GM12878 (cell line): Measurements from ENCODE around the gene MAPKAPK3. TPM values are rescaled to one million over a fixed set of nuclear protein-coding genes. Genes with fewer than 3 reads are reported as not detected.
A peak's percentile ranks its signal among the peaks of the same experiment; 100 is the strongest.

Experiments used
- ATF7 ChIP-seq: fragments of 450-650 bp; IDR thresholded peaks from 2 replicates; pipeline ENCODE4 v1.6.1; 2016; ENCODE audit warnings: low read depth, mild to moderate bottlenecking
- BCL11A ChIP-seq: IDR thresholded peaks from 2 replicates; pipeline ENCODE4 v1.6.1; 2011; ENCODE audit warnings: low read depth, low read length
- BMI1 ChIP-seq: fragments of 450-650 bp; IDR thresholded peaks from 2 replicates; pipeline ENCODE4 v1.6.1; 2016; ENCODE audit warnings: mild to moderate bottlenecking, moderate library complexity, borderline replicate concordance
- BRCA1 ChIP-seq: IDR thresholded peaks from 2 replicates; pipeline ENCODE4 v1.6.1; 2011; ENCODE audit warnings: low read depth, low read length, improper control_type of control experiment
- EGR1 ChIP-seq, 2 experiments: IDR thresholded peaks; 1 replicate in 1 of 2; 2 replicates in 1 of 2; pipeline ENCODE4 v1.6.1; 2011 to 2012; ENCODE audit warnings: low read depth in 2 of 2, low read length in 2 of 2, borderline replicate concordance in 1 of 2, mild to moderate bottlenecking in 1 of 2, moderate library complexity in 1 of 2
- EP300 ChIP-seq, 2 experiments: fragments of 150-350 bp in 1 of 2; IDR thresholded peaks; 2 replicates each; pipeline ENCODE4 v1.6.1; 2011 to 2012; ENCODE audit warnings: low read depth in 2 of 2, low read length in 2 of 2, borderline replicate concordance in 1 of 2, improper control_type of control experiment in 1 of 2, inconsistent platforms in 1 of 2; ENCODE audit not compliant: control insufficient read depth in 1 of 2
- HCFC1 ChIP-seq: fragments of 150-350 bp; IDR thresholded peaks from 2 replicates; pipeline ENCODE4 v1.6.1; 2014; ENCODE audit warnings: low read length
- JUND ChIP-seq: IDR thresholded peaks from 2 replicates; pipeline ENCODE4 v1.6.1; 2012; ENCODE audit warnings: low read depth, mild to moderate bottlenecking, low read length, improper control_type of control experiment, moderate library complexity
- LARP7 ChIP-seq: fragments of 450-650 bp; IDR thresholded peaks from 2 replicates; pipeline ENCODE4 v1.6.1; 2017; ENCODE audit warnings: mild to moderate bottlenecking
- NBN ChIP-seq: fragments of 450-650 bp; IDR thresholded peaks from 2 replicates; pipeline ENCODE4 v1.6.1; 2016
- NR2C1 ChIP-seq: fragments of 450-650 bp; IDR thresholded peaks from 2 replicates; pipeline ENCODE4 v1.6.1; 2017; ENCODE audit warnings: antibody characterized with exemption, mild to moderate bottlenecking, moderate library complexity
- RBBP5 ChIP-seq: fragments of 200-600 bp; sonication (generic); conservative IDR thresholded peaks from 2 replicates; pipeline ENCODE4 v1.6.1; 2016
- SP1 ChIP-seq: IDR thresholded peaks from one replicate; pipeline ENCODE4 v1.6.1; 2011; ENCODE audit warnings: low read depth, low read length
- SUZ12 ChIP-seq: fragments of 200-600 bp; sonication (generic); IDR thresholded peaks from one replicate; pipeline ENCODE4 v1.6.1; 2018; ENCODE audit warnings: antibody characterized with exemption, mild to moderate bottlenecking; ENCODE audit not compliant: unreplicated experiment
- TAF1 ChIP-seq: IDR thresholded peaks from 2 replicates; pipeline ENCODE4 v1.6.1; 2011; ENCODE audit warnings: mild to moderate bottlenecking, low read depth, low read length, borderline replicate concordance
- ZBED1 ChIP-seq: IDR thresholded peaks from 2 replicates; pipeline ENCODE4 v1.6.1; 2016; ENCODE audit warnings: borderline replicate concordance
- ZNF207 ChIP-seq: fragments of 450-650 bp; IDR thresholded peaks from 2 replicates; pipeline ENCODE4 v1.6.1; 2014; ENCODE audit warnings: antibody characterized with exemption, mild to moderate bottlenecking, borderline replicate concordance
- polyA plus RNA-seq, 11 experiments: library from polyadenylated mRNA; depleted of rRNA in 4 of 11; unstranded in 6 of 11; stranded (reverse) in 5 of 11; fragments of >200 nt; fragmentation: Nextera tagmentation in 4 of 11; fragmentation: Illumina TruSeq in 1 of 11; extraction: Ambion mirVana in 4 of 11; extraction: Trizol in 1 of 11; gene quantifications; 1 replicate in 1 of 11; 2 replicates in 10 of 11; pipeline versions ENCODE4 v1.2.1 to v1.2.3, GENCODE V29; 2011 to 2016; ENCODE audit warnings: inconsistent platforms in 2 of 11, missing spikeins in 2 of 11, low read depth in 1 of 11
- total RNA-seq, 4 experiments: library from RNA; depleted of rRNA in 3 of 4; stranded (reverse); fragments of >200 nt in 3 of 4; fragmentation: Illumina TruSeq in 1 of 4; extraction: Trizol in 1 of 4; gene quantifications; 2 replicates each; pipeline versions ENCODE4 v1.2.1 to v1.2.3, GENCODE V29; 2013 to 2021
- TF ChIP-seq, protein P1 (sequence below): fragments of 450-650 bp; IDR thresholded peaks from 2 replicates; pipeline ENCODE4 v1.6.1; 2014; ENCODE audit warnings: mild to moderate bottlenecking
- TF ChIP-seq, protein P2 (sequence below): fragments of 450-650 bp; conservative IDR thresholded peaks from 2 replicates; pipeline ENCODE4 v1.6.1; 2017; ENCODE audit warnings: mild to moderate bottlenecking, moderate library complexity
- TF ChIP-seq, protein P3 (sequence below): fragments of 150-350 bp; IDR thresholded peaks from 2 replicates; pipeline ENCODE4 v1.6.1; 2016; ENCODE audit warnings: low read depth, low read length
- TF ChIP-seq, protein P4 (sequence below): fragments of 450-650 bp; IDR thresholded peaks from 2 replicates; pipeline ENCODE4 v1.6.1; 2016; ENCODE audit warnings: mild to moderate bottlenecking
- TF ChIP-seq, protein P5 (sequence below): IDR thresholded peaks from 2 replicates; pipeline ENCODE4 v1.6.1; 2012; ENCODE audit warnings: low read length, inconsistent platforms

The MAPKAPK3 gene
- total and polyA plus RNA-seq, 10 of the 15 experiments (the other 5 are each of a cell fraction or from before 2014, with no cell fraction given) = 7.9 to 66.0 (median 39.0) TPM

DNA sequence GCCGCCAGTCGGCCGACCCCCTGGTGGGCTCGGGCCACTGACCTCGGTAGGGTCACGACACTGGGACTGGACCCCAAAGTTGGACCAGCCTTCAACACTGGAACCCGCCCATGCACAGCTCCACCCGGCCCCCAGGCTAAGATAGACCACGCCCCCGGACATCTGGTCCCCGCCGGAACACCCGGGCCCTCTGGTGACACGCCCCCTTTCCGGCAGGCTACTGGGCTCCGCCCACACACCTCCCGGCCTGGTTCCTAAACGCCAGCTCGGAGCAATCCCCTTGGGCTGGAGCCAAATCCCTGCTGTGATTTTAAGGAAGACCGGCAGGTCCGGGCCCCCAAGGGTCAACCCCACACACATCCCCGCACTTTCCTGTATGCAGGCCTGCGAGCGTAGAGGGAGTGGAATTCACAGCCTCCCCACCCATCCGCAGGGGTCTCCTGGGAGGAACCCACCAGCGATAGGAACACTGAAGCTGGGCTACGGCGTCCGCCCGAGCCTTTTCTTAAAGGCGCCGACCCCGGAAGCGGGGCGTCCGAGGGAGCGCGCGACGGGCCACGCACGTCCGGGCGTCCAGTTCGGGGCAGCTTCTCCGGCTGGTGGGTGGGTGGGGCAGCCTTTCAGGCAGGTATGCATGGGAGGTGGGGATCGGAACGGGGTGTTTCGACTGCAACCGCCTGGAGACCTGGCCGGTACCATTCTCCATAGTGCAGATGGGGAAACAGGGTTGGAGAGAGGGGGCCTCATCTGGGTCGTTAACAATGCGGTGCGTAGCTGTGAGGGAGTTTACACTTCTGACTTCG lies 47.8 kb upstream of the MAPKAPK3 start, which contains the start of gene HEMK1 (continued):
- TF ChIP-seq JUND = no peak
- TF ChIP-seq, protein P1, sequence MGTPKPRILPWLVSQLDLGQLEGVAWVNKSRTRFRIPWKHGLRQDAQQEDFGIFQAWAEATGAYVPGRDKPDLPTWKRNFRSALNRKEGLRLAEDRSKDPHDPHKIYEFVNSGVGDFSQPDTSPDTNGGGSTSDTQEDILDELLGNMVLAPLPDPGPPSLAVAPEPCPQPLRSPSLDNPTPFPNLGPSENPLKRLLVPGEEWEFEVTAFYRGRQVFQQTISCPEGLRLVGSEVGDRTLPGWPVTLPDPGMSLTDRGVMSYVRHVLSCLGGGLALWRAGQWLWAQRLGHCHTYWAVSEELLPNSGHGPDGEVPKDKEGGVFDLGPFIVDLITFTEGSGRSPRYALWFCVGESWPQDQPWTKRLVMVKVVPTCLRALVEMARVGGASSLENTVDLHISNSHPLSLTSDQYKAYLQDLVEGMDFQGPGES = 0 out of 2 replicates have a peak, but pooled peaks have one; percentile 47
- TF ChIP-seq, protein P2, sequence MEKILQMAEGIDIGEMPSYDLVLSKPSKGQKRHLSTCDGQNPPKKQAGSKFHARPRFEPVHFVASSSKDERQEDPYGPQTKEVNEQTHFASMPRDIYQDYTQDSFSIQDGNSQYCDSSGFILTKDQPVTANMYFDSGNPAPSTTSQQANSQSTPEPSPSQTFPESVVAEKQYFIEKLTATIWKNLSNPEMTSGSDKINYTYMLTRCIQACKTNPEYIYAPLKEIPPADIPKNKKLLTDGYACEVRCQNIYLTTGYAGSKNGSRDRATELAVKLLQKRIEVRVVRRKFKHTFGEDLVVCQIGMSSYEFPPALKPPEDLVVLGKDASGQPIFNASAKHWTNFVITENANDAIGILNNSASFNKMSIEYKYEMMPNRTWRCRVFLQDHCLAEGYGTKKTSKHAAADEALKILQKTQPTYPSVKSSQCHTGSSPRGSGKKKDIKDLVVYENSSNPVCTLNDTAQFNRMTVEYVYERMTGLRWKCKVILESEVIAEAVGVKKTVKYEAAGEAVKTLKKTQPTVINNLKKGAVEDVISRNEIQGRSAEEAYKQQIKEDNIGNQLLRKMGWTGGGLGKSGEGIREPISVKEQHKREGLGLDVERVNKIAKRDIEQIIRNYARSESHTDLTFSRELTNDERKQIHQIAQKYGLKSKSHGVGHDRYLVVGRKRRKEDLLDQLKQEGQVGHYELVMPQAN = peak; percentile 42; the same call in 1 of the 2 replicates
- TF ChIP-seq HCFC1 = peak; percentile 85
- no peak for TF ChIP-seq ZBED1
- TF ChIP-seq BCL11A = no peak; the same call in 1 of the 2 replicates
- TF ChIP-seq, protein P3, sequence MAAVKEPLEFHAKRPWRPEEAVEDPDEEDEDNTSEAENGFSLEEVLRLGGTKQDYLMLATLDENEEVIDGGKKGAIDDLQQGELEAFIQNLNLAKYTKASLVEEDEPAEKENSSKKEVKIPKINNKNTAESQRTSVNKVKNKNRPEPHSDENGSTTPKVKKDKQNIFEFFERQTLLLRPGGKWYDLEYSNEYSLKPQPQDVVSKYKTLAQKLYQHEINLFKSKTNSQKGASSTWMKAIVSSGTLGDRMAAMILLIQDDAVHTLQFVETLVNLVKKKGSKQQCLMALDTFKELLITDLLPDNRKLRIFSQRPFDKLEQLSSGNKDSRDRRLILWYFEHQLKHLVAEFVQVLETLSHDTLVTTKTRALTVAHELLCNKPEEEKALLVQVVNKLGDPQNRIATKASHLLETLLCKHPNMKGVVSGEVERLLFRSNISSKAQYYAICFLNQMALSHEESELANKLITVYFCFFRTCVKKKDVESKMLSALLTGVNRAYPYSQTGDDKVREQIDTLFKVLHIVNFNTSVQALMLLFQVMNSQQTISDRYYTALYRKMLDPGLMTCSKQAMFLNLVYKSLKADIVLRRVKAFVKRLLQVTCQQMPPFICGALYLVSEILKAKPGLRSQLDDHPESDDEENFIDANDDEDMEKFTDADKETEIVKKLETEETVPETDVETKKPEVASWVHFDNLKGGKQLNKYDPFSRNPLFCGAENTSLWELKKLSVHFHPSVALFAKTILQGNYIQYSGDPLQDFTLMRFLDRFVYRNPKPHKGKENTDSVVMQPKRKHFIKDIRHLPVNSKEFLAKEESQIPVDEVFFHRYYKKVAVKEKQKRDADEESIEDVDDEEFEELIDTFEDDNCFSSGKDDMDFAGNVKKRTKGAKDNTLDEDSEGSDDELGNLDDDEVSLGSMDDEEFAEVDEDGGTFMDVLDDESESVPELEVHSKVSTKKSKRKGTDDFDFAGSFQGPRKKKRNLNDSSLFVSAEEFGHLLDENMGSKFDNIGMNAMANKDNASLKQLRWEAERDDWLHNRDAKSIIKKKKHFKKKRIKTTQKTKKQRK = no peak
- TF ChIP-seq NBN = peak; percentile 97
- TF ChIP-seq, protein P4, sequence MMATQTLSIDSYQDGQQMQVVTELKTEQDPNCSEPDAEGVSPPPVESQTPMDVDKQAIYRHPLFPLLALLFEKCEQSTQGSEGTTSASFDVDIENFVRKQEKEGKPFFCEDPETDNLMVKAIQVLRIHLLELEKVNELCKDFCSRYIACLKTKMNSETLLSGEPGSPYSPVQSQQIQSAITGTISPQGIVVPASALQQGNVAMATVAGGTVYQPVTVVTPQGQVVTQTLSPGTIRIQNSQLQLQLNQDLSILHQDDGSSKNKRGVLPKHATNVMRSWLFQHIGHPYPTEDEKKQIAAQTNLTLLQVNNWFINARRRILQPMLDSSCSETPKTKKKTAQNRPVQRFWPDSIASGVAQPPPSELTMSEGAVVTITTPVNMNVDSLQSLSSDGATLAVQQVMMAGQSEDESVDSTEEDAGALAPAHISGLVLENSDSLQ = peak; percentile 54
- peak; percentile 55; the same call in 1 of the 2 replicates for TF ChIP-seq ATF7
- no peak for TF ChIP-seq BRCA1
- TF ChIP-seq EP300 (IDR thresholded peaks at IDR 0.05; ENCODE audit: borderline replicate concordance in 1 of 2, control insufficient read depth in 1 of 2, low read depth in 2 of 2, low read length in 2 of 2) = 0 out of 4 replicates have a peak, but pooled peaks of 1 of the 2 experiments have one; percentile 15
- peak; percentile 97 for TF ChIP-seq ZNF207
- TF ChIP-seq EGR1 (IDR thresholded peaks at IDR 0.05; ENCODE audit: borderline replicate concordance in 1 of 2, low read depth in 2 of 2, low read length in 2 of 2) = peak; percentile 65 to 88
- no peak for TF ChIP-seq BMI1
- TF ChIP-seq, protein P5, sequence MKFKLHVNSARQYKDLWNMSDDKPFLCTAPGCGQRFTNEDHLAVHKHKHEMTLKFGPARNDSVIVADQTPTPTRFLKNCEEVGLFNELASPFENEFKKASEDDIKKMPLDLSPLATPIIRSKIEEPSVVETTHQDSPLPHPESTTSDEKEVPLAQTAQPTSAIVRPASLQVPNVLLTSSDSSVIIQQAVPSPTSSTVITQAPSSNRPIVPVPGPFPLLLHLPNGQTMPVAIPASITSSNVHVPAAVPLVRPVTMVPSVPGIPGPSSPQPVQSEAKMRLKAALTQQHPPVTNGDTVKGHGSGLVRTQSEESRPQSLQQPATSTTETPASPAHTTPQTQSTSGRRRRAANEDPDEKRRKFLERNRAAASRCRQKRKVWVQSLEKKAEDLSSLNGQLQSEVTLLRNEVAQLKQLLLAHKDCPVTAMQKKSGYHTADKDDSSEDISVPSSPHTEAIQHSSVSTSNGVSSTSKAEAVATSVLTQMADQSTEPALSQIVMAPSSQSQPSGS = no peak
- no peak for TF ChIP-seq SUZ12
- TF ChIP-seq NR2C1 = peak; percentile 91
- no peak for TF ChIP-seq RBBP5
- peak; percentile 51 for TF ChIP-seq LARP7
- peak; percentile 75 for TF ChIP-seq SP1
- peak; percentile 91 for TF ChIP-seq TAF1
